ENCODE results near the gene STRIT1. TPM values are rescaled to one million over a fixed set of nuclear protein-coding genes. Genes with fewer than 3 reads are reported as not detected.
"Not testable (repeated sequence)": the region's sequence is repeated elsewhere in the genome, so short reads cannot be mapped to it uniquely, and the experiment has no call there.

The STRIT1 gene
- total RNA-seq, 1 donor = not detected

DNA sequence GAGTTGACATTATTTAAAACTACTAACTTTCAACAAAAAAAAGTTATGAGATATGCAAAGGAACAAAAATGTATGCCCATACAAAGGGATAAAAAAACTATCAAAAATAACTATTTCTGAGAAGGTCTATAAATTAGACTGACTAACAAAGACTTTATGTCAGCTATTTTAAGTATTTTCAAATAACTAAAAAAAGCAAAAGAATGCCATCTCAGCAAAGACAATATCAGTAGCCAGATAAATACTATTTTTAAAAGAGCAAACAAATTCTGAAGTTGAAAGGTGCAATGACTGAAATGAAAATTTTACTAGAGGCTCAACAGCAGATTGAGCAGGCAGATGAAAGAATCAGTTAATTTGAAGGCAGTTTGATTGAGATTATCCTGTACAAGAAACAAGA is 3.6 kb upstream of the STRIT1 start:
- H3K4me3 ChIP-seq (ENCODE audit: low read length) = no peak overlapping the region
- H3K9me3 ChIP-seq (ENCODE audit: low read depth, low read length) = peaks cover 20% of the 10 kb centered on the region
- no peaks in the 10 kb centered on the region for H3K27me3 ChIP-seq (ENCODE audit: insufficient read depth, low read length)

DNA sequence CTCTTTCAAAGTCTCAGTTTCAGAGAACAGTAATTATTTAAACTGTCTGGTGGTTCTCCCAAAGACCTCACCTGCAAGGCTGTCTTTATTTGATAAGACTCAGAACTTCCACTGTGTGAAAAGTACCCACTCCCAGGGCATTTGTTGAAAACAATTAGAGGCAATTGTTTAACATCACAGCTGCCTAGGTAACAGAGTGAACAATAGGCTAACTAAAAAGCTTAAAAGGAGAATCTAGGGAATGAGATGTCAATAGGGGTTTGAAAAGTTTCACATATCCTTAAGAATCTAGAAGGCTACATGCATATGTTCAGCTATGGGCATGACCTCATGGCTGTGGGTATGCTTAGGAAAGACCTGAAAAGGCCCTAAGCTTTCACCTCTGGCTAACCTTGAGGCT is 2.9 kb upstream of the STRIT1 start:
- Histone ChIP-seq H3K27me3 (ENCODE audit: insufficient read depth, low read length) (no peaks in the 10 kb centered on the region), H3K4me3 (ENCODE audit: low read length) (no peak overlapping the region), H3K9me3 (ENCODE audit: low read depth, low read length) (peaks cover 20% of the 10 kb centered on the region), H3K4me1 (ENCODE audit: insufficient read depth, low read length) (no peaks in the 10 kb centered on the region)

More for the DNA sequence above, 3.6 kb upstream of the STRIT1 start:
- no peaks in the 10 kb centered on the region for H3K4me1 ChIP-seq (ENCODE audit: insufficient read depth, low read length)

DNA sequence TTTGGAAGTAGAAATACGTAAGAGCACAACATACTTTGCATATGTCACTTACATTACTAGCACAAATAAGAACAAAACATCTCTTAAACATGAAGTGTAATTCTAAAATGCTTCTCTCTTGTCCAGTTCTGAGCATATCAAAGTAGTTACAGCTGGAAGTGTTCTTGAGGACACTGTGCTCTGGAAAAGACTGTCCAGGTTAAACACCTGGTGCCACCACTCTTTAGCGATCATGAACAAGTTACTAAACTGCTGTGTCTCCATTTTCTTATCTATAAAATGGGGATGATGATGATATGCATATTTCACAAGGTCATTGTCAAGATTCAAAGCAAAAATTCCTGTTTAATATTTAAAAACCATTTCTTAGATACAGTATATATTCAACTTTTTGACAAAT is 790 bp downstream of the STRIT1 start:
- Histone ChIP-seq H3K4me3 (ENCODE audit: low read length) (no peak overlapping the region), H3K27me3 (ENCODE audit: insufficient read depth, low read length) (no peaks in the 10 kb centered on the region), H3K4me1 (ENCODE audit: insufficient read depth, low read length) (no peaks in the 10 kb centered on the region), H3K9me3 (ENCODE audit: low read depth, low read length) (peaks cover 14% of the 10 kb centered on the region)

DNA sequence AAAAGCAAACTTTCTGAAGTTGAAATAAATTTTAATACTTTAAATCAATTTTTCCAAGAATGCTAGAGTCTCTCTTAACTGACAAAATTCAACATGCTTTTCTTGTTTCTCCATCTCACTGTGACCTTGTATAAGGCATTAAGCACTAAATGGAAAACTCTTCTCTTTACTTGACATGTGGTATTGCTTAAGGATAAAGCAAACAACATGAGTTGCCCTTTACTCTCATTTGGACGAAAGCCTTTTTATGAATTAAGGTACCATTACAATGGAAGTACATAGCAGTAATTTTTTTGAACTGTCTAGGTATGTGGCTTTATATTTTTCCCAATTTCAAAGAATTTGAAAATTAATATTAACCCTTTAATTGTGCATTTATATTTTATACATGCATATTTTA is 1.4 kb downstream of the STRIT1 start:
- no peak overlapping the region for H3K4me3 ChIP-seq (ENCODE audit: low read length)
- H3K27me3 ChIP-seq (ENCODE audit: insufficient read depth, low read length) = no peaks in the 10 kb centered on the region
- H3K9me3 ChIP-seq (ENCODE audit: low read depth, low read length) = peaks cover 9% of the 10 kb centered on the region
- no peaks in the 10 kb centered on the region for H3K4me1 ChIP-seq (ENCODE audit: insufficient read depth, low read length)

DNA sequence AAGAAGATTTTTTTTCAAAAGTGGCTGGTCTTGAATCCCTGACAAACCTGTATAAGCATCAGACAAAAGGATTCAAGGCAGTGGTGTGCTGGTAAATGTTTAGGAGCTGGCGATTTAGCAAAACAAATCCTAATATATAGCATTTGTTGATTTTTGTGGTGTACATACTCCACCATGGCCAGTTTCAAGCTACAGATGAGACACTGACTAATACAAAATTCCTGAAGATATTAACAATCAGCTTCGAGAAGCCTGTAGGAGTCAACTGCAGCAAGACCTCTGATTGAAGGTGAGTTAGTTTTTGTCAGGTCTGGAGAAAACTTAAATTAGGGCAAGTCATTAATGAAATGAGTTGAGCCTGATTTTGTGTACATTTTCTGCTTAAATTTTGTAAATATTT is 6.7 kb downstream of the STRIT1 start:
- Histone ChIP-seq H3K4me3 (ENCODE audit: low read length) (no peak overlapping the region), H3K27me3 (ENCODE audit: insufficient read depth, low read length) (no peaks in the 10 kb centered on the region), H3K4me1 (ENCODE audit: insufficient read depth, low read length) (no peaks in the 10 kb centered on the region), H3K9me3 (ENCODE audit: low read depth, low read length) (no peaks in the 10 kb centered on the region)

DNA sequence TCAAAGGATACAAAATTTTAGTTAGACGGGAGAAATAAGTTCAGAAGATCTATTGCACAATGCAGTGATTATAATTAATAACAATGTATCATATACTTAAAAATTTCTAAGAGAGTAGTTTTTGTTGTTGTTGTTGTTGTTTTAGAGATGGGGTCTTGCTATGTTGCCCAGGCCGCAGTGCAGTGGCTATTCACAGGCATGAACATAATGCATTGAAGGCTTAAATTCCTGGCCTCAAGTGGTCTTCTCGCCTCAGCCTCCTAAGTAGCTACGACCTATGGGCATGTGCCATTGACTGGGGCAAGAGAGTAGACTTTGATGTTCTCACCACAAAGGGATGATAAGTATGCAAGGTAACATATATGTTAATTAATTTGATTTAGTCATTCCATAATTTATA is 7.5 kb downstream of the STRIT1 start:
- no peak overlapping the region for H3K4me3 ChIP-seq (ENCODE audit: low read length)
- H3K27me3 ChIP-seq (ENCODE audit: insufficient read depth, low read length) = no peaks in the 10 kb centered on the region
- H3K4me1 ChIP-seq (ENCODE audit: insufficient read depth, low read length) = no peaks in the 10 kb centered on the region
- no peaks in the 10 kb centered on the region for H3K9me3 ChIP-seq (ENCODE audit: low read depth, low read length)

DNA sequence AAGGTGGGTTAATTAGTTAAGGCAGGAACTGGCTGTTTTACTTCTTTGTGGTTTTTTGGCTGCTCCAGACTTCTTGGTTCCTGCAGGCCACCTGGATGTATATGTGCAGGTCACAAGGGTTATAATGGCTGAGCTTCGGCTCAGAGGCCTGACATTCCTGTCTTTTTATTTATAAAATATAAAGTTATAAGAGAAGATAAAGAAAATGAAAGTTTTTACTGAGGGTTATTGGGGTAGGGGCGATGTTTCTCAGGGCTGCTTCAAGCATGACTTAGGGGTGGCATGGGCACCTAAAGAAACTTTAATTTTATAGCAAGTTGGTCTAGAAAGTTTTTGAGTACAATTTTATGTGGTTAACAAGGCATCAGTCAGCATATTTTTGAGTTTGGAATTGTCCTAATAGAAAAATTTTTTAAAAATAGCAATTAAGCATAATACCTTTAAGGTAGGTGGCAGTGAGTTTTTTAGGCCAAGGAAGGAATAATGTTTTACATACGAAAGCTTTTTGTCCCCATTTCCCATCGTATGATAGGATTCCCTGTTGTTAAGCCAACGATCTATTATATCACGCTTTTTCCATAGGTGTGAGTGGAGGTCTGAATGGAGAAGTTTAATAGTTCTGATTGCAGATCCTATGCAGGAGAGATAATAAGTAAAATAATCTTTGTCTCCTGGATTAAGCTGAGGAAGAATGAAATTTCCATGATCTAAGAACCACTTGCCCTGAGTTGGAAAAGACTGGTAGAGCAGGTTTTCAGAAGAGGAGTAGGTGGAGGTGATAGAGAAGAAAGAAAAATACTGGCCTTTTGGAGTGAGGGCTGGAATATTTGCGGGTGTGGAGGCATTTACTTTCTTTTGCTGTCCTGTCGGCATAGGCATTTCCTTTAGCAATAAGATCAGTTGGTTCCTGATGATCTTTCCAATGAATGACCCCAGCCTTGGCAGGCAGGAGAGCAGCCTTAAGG is 10.1 kb downstream of the STRIT1 start:
- Histone ChIP-seq H3K4me1 (ENCODE audit: insufficient read depth, low read length) (no peaks in the 10 kb centered on the region), H3K27me3 (ENCODE audit: insufficient read depth, low read length) (no peaks in the 10 kb centered on the region), H3K9me3 (ENCODE audit: low read depth, low read length) (no peaks in the 10 kb centered on the region), H3K4me3 (ENCODE audit: low read length) (no peak overlapping the region)

DNA sequence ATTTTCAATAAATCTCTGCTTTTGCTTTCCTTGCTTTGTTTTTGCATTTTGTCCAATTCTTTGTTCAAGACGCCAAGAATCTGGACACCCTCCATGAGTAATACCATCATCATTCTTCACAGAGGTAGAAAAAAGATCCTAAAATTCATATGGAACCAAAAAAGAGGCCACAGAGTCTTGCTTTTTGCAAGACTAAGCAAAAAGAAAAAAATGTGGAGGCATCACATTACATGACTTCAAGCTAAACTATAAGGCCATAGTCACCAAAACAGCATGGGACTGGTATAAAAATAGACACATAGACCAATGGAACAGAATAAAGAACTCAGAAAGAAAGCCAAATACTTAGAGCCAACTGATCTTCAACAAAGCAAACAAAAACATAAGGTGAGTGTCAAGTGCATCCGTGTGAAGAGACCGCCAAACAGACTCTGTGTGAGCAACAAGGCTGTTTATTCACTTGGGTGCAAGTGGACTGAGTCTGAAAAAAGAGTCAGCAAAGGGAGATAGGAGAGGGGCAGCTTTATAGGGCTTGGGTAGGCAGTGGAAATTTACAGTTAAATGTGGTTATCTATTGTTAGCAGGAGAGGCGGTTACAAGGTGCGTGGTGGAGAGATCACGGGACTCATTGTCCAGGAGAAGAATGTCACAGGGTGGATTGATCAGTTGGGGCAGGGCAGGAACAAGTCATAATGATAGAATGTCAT is 10.9 kb downstream of the STRIT1 start:
- no peaks in the 10 kb centered on the region for H3K9me3 ChIP-seq (ENCODE audit: low read depth, low read length)
- no peaks in the 10 kb centered on the region for H3K27me3 ChIP-seq (ENCODE audit: insufficient read depth, low read length)
- H3K4me3 ChIP-seq (ENCODE audit: low read length) = no peak overlapping the region
- no peaks in the 10 kb centered on the region for H3K4me1 ChIP-seq (ENCODE audit: insufficient read depth, low read length)

DNA sequence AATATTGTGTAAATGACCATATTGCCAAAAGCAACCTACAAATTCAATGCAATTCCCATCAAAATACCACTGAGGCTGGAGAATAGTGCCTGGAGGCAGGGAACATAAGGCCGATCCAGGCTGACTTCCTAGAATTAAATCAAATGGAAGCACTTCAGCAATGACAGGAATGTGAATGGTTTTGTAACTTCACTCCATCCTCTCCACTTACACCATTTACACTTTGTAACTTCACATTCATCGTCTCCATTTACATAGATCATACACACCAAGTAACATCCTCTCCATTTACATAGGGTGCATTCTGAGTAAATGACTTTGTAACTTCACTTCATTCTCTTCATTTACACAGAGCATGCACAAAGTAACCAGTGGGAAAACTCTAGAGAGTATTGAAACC is 11.6 kb downstream of the STRIT1 start:
- no peaks in the 10 kb centered on the region for H3K27me3 ChIP-seq (ENCODE audit: insufficient read depth, low read length)
- no peak overlapping the region for H3K4me3 ChIP-seq (ENCODE audit: low read length)
- no peaks in the 10 kb centered on the region for H3K4me1 ChIP-seq (ENCODE audit: insufficient read depth, low read length)
- H3K9me3 ChIP-seq (ENCODE audit: low read depth, low read length) = no peaks in the 10 kb centered on the region

DNA sequence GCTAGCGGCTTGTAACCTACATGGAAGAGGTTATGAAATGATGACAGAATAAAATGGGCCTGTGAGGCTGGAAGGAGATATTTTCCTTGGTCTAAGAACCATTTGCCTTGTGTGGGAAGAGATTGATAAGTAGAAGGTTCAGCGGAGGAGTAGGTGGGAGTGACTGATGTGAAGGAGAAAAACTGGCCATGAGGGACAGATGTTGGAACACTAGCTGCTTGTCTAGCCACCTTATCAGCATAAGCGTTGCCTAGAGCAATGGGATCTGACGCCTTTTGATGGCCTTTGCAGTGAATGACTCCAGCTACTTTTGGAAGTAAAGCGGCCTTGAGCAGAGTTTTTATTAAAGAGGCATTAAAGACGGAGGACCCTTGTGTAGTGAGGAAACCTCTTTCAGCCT is 17.4 kb downstream of the STRIT1 start:
- H3K27me3 ChIP-seq (ENCODE audit: insufficient read depth, low read length); H3K4me1 ChIP-seq (ENCODE audit: insufficient read depth, low read length); H3K9me3 ChIP-seq (ENCODE audit: low read depth, low read length); H3K4me3 ChIP-seq (ENCODE audit: low read length): not testable (repeated sequence)

DNA sequence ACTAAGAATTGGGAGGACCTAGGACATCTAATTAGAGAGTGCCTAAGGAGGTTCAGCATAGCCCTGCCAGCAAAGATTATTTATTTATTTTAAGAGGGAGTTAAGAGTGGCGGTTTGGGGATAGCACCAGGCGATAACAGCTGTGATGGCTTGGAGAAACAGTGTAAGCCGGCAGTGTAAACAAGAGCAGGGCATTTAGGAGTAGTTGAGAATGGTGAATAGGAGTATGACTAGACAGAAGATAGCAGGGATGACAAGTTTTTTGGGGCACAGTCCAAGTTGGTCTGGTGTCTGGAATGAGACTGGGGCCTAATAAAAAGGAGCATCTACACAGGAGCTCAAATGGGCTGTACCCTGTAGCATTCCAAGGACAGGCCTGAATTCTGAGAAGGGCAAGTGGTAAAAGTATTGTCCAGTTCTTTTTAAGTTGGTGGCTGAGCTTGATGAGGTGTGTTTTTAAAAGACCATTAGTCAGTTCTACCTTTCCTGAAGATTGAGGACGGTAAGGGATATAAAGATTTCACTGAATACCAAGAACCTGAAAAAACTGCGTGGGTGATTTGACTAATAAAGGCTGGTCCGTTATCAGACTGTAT is 18.2 kb downstream of the STRIT1 start:
- H3K4me1 ChIP-seq (ENCODE audit: insufficient read depth, low read length); H3K27me3 ChIP-seq (ENCODE audit: insufficient read depth, low read length); H3K9me3 ChIP-seq (ENCODE audit: low read depth, low read length); H3K4me3 ChIP-seq (ENCODE audit: low read length): not testable (repeated sequence)

DNA sequence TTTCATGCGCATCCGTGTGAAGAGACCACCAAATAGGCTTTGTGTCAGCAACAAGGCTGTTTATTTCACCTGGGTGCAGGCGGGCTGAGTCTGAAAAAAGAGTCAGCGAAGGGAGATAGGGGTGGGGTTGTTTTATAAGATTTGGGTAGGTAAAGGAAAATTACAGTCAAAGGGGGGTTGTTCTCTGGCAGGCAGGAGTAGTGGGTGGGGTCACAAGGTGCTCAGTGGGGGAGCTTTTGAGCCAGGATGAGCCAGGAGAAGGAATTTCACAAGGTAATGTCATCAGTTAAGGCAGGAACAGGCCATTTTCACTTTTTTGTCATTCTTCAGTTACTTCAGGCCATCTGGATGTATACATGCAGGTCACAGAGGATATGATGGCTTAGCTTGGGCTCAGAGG is 19.0 kb downstream of the STRIT1 start:
- not testable (repeated sequence) for H3K9me3 ChIP-seq (ENCODE audit: low read depth, low read length); H3K4me3 ChIP-seq (ENCODE audit: low read length); H3K4me1 ChIP-seq (ENCODE audit: insufficient read depth, low read length); H3K27me3 ChIP-seq (ENCODE audit: insufficient read depth, low read length)

DNA sequence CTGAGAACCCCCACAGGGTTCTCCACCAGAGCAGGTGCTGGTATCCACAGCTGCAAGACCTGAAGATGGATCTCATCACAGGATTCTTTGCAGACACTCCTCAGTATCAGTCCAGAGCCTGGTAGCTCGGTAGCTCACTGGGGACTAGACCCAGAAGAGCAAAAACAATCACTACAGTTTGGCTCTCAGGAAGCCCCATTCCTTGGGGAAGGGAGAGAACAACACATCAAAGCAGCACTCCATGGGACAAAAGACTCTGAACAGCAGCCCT is 22.2 kb downstream of the STRIT1 start:
- H3K9me3 ChIP-seq (ENCODE audit: low read depth, low read length) = no peaks in the 10 kb centered on the region
- H3K4me1 ChIP-seq (ENCODE audit: insufficient read depth, low read length) = no peaks in the 10 kb centered on the region
- H3K27me3 ChIP-seq (ENCODE audit: insufficient read depth, low read length) = no peaks in the 10 kb centered on the region
- no peak overlapping the region for H3K4me3 ChIP-seq (ENCODE audit: low read length)

DNA sequence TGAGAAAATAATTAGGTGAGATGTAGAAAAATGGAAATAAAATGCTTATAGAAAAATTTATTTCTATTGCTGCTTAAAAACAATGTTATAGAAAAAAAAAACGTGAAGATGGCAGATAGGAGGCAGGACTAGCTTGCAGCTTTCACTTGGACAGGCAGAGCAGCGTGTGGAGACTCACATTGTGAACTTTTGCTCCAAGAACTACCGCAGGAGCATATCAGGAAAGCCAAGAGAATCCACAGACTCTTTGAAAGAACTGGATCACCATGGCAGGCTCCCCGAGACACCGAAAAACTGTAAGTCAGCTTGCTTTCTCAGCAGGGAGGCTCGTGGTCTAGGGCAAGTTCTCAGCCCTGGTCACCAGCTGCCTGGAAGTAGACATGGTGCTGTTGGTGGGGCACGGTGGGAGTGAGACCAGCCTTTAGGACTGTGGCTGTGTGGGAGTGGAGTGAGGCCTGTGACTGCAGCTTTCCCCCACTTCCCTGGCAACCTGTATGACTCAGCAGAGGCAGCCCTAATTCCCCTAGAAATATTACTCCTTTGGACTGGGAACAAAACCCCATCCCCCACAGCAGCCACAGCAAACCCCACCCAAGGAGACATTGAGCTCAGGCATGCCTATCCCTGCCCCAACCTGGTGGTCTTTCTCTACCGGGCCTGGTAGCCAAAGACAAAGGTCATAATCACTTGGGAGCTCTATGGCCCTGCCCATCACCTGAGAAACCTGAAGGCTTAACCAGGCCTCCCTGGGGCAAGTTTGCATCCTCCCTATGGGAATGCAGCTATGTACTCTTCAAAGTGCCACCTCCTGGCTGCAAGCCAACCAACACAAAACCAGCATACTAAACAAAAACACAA is 22.8 kb downstream of the STRIT1 start:
- Histone ChIP-seq H3K9me3 (ENCODE audit: low read depth, low read length) (no peaks in the 10 kb centered on the region), H3K27me3 (ENCODE audit: insufficient read depth, low read length) (no peaks in the 10 kb centered on the region), H3K4me3 (ENCODE audit: low read length) (no peak overlapping the region), H3K4me1 (ENCODE audit: insufficient read depth, low read length) (no peaks in the 10 kb centered on the region)

DNA sequence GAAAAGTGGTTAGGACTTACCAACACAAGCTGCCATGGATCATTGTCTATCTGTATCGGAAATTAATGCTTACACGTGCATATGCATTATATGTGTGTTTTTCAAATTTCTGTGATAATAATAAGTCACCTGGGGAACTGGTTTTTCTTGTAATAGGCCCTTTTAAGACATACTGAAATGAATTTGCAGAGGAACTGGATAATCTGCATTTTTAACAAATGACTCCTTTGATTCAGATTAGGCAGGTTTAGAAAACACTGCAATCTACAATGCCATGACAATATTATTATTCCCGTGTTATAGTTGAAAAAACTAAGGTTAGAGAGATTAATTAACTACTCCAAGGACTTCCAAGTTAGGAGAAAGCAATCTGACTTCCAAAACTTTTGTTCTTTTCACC is 23.4 kb downstream of the STRIT1 start:
- Histone ChIP-seq H3K4me3 (ENCODE audit: low read length) (no peak overlapping the region), H3K4me1 (ENCODE audit: insufficient read depth, low read length) (no peaks in the 10 kb centered on the region), H3K9me3 (ENCODE audit: low read depth, low read length) (no peaks in the 10 kb centered on the region), H3K27me3 (ENCODE audit: insufficient read depth, low read length) (no peaks in the 10 kb centered on the region)
